HG03575 (cell line): ENCODE measurements around the gene TST.
"Not testable (repeated sequence)": the region's sequence is repeated elsewhere in the genome, so short reads cannot be mapped to it uniquely, and the experiment has no call there.

Experiments
- ATAC-seq: cut with Tn5 transposase; IDR thresholded peaks from one replicate; pipeline ENCODE4 v1.9.1; 2021; ENCODE audit not compliant: unreplicated experiment, insufficient number of reproducible peaks, low FRiP score; ENCODE audit errors: extremely low read depth

Gene TST

DNA sequence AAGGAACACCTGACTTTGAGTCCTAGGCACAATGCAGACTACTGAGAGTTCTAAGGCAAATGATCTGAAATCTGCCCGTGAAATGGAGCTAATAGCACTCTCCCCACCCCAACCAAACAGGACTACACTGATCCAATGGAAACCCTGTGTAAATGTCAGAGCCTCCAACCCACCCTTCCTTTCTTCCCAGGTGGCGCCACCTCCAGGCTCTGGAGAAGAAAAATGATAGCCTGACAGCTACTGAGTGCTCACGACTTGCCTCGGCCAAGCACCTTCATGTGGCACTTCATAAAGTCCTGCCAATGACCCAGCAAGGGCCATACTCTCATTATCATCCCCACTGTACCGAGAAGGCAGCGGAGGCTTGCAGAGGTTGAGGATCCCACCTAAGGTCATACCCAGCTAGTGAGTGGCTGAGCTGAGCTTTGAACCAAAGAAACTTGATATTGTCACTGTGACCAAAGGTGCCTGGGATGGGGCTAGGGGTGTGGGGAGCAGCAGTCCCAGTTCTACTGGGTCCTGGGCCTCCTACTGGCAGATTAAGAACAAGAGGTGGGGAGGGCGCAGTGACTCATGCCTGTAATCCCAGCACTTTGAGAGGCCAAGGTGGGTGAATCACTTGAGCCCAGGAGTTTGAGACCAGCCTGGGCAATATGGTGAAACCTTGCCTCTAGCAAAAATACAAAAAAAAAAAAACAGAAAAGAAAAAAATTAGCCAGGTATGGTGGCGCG, 20.5 kb downstream of the TST start:
- ATAC-seq = no peak

DNA sequence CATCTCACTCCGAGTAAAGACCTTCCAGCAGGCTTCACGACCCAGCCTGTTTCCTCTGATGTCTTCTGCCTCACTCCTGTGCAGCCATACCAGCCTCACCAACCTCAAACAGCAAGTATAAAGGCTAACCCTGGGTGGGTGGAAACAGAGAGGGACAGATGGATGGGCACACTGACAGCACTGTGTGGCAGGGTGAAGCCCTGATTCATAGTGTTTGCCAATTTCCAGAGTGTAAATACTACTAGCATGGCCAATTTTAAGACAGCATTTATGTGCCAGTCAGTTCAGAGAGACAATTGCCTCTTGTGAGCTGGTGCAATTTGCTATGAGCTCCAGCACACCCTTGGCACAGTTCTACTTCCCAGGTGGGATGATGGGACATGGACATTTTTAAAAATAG, 21.5 kb downstream of the TST start:
- ATAC-seq = no peak

DNA sequence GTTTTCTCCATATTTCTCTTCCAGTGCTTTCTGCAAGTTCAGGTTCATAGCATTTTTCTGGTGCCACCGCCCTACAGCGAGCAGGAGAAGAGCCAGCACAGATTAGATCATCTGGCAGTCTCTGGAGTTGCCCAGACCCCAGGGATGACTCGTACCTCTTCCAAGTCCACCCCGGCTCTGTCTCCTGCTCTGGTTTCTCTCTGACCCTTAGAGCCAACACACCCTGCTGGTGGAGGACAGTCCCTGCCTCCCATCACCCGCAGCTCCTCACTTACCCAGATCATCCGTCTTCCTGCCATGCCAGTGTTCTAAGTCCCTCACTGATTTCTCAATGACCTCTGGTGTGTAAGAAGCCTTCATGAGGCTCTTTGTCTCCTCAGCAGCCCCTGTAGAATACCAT, 28.0 kb downstream of the TST start:
- ATAC-seq = no peak

DNA sequence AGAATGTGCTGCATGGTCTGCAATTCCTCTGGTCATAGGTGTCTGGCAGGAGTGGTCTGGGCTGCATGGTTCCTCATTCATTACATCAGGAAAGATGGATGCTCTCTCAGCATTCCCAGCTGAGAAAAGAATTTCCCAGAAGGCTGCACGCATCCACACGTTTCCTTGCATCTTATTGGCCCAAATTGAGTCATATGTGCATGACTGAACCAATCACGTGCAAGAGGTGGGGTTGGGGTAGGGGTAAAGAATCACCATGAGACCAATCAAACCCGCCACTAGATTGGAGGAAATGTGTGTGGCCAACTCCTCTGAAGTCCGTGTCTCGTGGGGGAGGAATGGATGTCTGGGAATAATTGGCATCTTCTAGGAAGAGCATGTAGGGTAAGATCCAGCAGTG, 28.8 kb downstream of the TST start:
- no peak for ATAC-seq

DNA sequence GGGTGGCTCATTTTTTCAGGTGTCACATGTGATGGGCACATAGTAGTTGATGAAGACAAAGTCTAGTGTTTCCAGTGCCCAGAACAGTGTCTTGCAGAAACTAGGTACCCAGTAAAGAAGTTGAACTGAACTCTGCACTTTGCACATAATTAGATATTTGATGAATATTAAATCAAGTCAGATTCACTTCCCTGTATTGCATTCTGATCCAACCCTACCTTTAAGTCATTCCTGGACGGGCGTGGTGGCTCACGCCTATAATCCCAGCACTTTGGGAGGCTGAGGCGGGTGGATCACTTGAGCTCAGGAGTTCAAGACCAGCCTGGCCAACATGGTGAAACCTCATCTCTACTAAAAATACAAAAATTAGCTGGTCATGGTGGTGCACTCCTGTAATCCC, 30.2 kb downstream of the TST start:
- ATAC-seq = not testable (repeated sequence)

DNA sequence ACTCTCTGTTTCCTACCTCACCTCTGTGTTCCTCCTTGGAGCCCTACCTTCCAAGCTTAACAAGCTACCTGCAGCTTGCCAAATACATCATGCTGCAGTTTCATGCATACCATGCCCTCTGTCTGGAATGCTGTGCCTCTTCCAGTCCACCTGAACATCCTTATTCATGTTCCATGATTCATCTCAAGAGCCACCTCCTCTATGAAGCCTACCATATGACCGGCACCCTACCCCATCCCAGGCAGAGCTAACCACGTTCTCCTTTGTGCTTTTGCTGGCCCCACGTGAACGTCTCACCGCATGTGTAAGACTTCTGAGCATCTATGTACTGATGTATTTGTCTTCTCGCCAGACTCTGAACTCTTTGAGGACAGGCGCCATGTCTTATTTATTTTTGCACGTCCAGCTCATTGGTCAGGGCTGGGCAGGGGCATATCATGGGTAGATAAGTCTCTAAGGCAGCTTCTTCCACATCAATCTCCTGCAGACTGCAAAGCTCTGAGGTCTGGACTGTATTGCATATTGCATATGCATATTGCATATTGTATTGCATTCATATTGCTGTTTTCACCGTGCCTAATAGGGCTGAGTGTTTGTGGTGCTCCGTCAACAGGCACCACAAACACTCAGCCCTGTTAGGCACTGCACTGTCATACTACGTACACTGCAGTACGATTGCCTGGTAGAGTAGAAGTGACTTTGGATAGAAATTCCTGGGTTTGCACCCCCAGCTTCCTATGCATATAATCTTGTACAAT, 31.0 kb downstream of the TST start:
- ATAC-seq = no peak

DNA sequence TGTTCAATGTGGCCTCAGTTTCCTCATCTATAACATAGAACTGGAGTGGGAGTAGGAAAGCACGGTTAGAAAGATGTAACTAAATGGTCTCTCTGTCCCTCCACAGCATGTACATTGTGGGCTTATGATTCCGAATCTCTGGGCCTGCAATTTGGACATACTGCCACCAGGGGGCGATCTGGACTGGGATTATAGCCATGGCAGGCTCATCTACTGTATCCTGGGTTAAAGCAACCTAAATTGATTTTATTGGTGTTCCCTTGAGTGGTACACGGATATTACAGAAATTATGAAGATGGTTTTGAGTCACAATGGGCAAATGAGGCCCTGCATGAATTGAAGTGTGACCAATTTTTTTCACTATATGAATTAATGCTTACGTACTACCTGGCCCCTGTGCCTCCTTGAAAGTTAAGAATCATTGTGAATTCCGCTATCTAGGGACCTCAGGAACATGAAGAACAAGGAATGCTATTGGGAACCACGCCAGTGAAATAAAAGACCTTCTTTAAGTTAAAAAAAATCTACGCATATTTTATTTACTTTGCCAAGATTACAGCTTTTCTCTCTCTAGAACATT, 32.9 kb downstream of the TST start:
- ATAC-seq = no peak

DNA sequence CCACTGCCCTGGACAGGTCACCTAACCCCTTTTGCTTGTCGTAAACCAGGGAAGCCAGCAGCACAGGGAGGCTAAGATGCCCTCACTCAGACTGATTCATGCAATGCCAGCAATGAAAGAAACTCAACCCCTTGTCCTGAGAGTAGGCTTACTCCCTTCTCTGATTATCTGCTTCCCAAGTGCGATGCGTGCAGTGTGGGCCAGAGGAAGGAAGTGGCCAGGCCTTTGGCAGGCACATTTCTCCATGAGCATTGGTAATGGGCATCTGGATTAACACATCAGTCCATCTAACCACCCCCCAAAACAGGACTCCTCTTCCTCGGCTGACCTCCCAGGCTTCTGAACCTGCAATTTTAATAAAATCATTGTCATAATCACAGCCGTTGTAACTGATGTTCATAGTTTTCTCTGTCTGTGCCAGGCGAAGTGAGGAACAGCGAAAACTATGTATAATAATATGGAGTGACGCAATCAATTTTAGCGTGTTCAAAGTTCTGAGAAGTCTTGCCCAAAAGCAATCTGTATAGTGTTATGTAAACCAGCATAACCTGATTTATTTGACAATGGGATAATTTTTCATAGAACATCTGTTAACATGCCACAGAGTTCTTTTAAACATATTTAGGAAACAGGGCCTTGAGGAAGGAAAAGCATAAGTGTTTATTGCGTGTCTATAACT, 33.9 kb downstream of the TST start:
- no peak for ATAC-seq

DNA sequence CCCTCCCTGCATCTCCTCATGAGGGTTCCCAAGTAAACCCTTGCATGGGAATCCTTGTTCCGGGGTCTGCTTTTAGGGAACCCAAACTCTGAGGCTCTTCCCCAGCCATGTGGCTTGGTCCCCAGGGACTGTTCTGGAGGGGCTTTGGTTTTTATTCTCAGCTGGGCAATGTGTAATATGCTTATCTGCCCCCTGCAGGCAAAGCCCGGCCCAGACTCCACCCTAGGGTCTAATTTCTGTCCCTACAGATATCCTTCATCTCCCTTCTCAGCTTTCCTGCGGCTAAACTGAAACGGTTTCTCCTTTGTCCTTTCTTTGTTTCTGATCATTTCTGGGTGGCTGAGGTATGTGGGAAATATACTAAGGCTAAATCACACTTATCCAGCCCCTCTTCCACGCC, 37.1 kb downstream of the TST start:
- no peak for ATAC-seq

DNA sequence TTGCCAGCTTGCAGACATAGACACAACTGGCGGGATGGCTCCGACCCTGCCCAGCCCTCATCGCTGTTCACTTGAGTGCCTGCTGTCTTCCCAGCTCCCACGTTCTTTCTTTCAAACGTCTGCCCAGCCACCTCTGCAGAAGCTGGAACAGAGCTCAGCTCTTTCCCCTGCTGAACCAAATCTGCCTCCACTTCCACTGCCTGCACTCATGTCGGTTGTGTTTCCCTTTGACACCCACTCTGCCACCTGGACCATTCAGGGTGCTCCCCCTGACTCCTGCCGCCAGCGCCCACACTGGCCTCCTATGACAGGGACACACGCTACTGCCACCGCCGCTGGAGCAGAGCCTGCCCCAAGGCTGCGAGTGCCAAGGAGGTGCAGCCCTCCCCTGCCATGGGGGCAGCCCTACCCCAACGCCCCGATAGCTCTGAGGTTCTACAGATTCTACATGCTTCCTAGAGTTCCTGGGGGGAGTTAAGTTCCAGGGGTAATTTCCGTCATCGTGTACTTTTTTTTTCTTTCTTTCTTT, 37.9 kb downstream of the TST start:
- no peak for ATAC-seq

DNA sequence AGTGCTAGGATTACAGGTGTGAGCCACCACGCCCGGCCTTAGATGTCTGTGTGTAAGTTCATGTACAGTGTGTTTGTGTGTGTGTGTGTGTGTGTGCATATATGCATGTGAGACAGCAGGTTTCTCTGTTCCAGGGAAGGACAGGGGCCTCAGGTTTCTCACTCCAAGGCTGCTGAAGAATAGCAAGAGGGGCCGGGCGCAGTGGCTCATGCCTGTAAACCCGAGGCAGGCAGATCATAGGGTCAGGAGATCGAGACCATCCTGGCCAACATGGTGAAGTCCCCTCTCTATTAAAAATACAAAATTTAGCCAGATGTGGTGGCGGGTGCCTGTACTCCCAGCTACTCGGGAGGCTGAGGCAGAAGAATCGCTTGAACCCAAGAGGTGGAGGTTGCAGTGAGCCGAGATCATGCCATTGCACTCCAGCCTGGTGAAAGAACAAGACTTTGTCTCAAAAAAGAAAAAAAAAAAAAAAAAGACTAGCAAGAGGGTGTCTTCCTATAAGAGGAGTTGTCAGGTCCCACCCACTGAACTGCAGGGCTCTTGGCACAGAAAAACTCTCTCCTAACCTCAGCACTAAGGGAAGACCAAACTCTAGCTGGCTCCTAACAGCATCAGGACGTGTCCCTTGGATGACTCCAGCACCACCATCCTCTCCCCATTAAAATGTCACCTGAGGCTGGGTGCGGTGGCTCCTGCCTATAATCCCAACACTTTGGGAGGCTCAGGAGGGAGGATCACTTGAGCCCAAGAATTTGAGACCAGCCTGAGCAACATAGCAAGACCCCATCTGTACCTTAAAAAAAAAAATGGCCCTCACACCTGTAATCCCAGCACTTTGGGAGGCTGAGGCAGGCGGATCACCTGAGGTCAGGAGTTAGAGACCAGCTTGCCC, 40.0 kb downstream of the TST start:
- ATAC-seq = no peak

DNA sequence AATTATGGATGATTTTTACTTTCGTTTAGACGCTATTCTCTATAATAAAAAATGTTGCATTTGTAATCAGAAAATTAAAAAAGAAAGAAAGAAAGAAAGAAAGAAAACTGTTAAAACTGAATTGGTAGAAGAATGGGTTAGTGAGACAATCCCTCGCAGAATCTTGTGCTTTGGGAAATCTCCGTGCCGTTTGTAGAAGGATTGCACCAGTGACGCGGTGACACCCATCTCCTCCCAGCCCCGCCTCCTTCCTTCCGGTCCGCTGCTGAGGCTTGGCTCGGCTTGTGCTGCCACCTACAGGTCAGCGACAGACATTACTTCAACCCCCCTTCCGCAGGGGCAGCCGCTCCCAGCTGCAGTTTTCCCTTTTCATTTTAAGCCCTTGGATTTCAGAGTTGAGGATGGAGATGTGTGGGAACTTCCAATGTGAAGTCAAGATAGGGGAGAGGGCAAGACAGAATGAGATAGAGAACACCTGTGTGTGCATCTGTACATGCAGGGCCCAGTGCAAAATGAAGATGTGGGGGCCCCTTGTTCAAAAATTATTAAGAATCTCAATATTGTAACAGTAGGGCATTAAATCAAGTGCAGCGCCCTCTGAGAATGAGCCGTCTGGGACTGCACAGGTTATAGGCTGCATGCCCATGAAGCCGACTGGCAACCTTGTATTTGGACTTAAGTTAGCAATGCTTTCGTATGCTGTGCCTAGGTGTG, 41.1 kb downstream of the TST start:
- no peak for ATAC-seq

DNA sequence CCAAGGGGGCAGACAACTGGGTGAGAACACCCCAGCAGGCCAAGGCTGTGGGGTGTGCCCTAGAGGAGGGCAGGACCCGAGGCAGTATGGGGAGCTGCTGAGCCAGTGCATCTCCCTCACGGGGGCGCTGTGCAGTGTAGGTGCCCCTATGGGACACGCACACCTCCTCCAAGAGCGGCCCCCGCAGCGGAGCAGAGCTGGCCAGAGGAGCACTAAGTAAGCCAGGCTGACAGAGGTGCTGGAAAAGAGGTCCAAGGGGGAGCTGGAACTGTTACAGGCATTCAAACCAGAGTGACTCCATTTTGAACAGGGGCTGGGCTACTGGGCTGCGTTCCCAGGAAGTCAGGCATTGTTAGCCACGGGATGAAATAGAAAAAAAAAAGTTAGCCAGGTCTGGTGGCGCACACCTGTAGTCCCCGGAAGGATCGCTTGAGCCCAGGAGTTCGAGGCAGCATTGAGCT, 41.8 kb downstream of the TST start:
- ATAC-seq = no peak

DNA sequence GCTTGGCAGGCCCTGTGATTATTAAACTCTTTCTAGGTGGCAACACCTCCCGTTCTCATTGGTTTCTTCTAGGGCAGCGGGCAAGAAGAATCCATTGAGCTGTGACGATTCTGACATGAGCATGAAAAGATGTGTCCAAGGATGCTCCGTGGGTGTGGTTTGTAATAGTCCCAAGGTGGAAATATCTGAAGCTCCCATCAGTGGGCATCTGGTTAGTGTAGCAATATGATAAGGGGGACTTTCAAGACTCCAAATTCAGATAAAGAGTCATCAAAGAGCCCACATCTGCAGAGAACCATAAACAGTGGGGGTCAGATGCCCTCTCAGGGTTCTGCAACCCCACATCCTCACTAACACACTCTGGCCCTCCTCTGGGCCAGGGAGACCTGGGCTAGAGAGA, 42.6 kb downstream of the TST start:
- no peak for ATAC-seq

DNA sequence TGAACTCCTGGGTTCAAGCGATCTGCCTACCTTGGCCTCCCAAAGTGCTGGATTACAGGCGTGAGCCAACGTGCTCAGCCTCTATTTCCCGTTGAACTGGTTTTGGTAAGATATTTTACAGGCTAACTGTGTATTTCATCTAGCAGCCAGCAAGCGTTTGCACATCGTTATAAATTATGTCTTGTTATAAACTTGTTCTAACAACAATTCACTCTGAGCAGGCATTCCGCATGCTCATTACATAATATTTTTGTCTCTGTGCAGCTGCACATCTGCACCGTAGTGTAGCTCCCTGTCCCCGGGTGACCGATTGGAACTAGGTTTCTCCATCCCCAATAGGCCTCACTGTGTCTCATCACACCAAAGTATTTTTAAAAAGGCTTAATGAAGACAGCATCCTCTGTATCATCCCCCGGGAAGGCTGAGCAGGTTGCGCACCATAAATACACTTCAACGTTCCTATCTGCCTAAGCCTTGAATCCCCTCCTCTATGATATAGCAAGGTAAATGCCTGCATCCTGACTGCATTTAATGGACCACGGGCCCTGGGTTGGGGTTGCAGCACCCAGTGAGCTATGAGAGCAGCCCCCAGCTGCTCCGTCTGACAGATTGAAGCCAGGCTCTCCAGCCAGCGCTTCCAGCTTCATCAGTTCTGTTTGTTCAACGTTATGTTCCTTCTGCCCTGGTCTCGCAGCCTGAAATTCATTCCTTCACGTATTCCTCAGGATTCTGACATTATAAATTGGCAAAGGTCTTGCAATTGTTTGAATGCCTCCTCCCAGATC, 47.7 kb downstream of the TST start:
- no peak for ATAC-seq

DNA sequence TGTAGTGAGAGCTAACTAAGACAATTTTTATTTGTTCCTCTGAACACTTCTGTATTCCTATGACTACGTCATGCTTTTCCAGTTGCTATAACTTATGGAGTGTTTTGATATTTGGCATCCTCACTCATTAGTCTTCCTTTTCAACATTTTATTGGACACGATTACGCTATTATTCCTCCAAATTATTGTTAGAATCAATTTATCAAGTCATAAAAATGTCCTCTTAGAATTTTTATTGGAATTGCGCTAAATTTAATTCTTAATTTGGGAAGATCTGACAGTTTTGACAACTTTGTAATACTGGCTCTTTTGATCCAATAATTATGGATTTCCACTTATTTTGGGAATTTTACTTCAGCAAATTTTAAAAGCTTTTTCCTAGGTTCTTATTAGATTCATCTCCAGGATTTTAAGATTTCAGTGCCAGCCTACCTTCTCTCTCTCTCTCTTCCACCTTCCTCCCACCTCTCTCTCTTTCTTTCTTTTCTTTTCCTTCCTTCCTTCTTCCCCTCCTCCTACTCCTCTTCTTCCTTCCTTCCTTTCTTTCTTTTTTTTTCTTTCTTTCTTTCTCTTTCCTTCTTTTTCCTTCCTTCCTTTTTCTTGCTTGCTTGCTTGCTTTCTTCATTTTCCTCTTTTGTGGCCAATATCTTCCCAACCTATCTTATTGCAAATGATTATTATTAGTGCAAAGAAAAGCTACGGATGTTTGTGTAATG, 50.8 kb downstream of the TST start:
- no peak for ATAC-seq
